HG02938 (cell line): Measurements from ENCODE around the gene ABHD12.

Source experiments
- ATAC-seq: cut with Tn5 transposase; IDR thresholded peaks from one replicate; pipeline ENCODE4 v1.9.1; 2021; ENCODE audit warnings: mild to moderate bottlenecking, moderate library complexity; ENCODE audit not compliant: unreplicated experiment

Gene ABHD12

DNA sequence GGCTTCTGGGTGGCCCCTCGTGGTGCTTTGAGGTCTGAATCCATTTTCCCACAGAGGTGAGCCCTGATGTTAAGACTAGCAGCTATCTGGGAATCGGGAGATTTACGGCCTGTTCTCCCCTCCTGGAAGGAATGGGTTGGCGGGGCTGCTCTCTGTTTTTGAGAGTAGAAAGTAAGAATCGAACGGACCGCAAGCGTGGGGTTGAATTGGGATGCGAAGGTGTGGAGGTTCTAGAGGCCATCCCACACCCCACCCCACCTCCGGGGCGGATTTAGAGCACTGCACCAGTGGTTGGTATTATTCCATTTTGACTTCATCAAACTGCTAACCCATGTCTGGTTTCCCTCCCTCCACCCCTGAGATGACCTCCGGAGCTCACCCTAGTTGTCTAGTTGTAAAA is 131.3 kb downstream of the ABHD12 start:
- no peak for ATAC-seq

DNA sequence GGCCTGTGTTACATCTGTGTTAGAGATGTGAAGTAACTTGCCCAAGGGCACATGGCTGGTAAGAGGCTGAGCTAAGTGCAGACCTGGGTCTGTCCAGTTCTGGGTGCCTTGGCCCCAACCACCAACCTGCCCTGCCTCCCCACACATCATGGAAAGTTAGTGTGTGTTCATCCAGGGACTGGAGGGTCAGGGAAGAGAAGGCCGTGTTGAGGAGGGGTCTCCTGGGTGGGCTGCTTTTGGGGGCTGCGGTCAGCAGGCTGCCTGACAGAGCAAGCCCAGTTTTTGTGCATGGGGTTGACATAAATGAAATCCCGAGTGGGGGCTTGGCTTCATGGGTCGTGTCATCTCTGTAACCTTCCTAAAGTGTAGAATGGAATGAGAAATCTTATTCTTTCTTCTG is 131.8 kb downstream of the ABHD12 start:
- no peak for ATAC-seq

DNA sequence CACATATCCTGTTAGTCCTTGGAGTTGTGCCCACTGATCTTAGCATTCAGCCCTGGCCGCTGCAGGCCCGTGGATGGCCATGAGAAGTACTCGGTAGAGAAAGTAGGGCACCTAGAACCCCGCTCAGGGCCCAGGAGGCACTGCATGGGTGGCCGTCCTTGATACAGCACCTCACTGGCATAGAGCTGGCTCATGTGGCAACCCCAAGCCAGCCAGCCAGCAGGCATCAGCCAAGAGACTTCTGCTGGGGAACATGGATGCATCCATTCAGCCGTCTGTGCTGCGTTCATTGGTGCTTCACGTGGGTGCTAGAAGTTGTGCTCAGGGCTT is 132.2 kb downstream of the ABHD12 start:
- ATAC-seq: no peak

DNA sequence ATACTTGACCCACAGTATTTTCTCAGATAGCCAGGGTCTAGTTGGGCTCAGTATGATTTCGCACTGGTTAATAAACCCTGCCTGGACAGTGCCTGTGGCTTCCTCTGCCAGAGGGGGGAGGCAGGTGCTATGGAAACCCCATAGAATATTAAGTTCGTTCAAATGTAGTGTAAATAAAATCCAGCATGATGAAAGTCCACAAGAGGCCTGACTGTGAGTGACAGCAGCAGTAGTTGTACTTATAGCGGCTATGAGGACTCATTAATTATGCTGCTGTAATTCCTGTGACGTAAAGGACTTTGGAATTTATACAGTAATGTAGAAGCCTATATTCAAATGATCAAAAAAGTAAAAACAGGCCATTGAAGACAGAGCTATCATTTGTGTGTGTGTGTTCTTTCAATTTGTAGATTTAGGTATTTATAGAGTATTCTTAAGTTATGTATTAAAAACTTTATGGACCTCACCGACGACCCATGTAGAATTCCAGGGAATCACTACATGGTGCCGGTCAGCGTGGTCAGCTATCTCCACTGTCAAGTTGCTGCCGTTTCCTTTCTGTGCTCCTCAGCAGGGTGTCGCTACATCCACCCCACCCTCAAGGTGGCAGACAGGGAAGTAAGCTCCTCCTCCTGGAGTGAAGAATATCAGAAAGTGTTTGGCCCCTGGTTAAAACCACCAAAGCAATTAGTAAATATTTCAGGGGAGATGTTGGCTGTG is 132.7 kb downstream of the ABHD12 start:
- ATAC-seq: no peak

DNA sequence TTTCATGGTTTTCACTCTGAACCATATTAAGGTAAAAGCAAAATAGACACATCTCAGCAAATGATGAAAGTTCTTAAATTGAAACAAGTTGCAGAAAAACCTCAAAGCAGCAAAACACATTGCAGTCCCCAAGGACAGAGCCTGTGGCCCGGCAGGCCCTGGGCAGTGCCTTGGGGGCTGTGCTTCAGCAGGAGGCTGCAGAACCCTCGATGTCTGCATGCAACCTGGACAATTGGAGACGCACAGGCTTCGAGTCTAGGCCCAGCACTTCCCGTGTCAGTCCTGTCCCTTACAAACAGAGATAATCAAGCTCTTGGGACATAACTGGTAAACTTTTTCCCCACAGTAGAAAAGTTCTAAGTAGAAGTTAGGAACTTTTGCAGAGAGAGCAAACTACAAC is 133.5 kb downstream of the ABHD12 start:
- ATAC-seq: no peak

DNA sequence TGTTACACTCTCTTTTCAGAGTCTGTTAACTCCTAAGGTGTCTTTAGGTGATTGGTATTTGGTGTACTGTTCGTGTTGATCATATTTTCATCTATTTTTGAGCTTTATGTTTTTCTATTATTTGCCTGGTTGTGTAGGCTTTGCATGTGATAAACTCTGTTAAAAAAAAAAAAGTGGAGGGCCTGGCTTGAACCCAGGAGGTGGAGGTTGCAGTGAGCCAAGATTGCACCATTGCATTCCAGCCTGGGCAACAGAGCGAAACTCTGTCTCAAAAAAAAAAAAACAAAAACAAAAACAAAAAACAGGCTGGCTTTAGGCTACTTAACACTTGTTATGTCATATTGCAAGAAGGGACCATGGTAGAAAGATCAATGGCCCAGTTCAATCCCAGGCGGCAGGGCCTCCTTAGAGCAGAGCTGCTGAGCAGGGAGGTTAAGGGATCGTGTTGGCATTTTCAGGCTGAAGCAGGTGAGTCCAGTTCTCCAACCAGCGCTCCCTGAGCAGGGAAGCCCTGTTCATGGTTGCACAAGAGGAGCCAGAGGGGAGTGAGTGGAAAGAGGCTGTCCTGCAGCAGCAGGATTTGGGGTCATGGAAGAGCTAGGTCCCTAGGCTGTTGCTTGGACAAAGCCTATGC is 134.3 kb downstream of the ABHD12 start:
- ATAC-seq: no peak

DNA sequence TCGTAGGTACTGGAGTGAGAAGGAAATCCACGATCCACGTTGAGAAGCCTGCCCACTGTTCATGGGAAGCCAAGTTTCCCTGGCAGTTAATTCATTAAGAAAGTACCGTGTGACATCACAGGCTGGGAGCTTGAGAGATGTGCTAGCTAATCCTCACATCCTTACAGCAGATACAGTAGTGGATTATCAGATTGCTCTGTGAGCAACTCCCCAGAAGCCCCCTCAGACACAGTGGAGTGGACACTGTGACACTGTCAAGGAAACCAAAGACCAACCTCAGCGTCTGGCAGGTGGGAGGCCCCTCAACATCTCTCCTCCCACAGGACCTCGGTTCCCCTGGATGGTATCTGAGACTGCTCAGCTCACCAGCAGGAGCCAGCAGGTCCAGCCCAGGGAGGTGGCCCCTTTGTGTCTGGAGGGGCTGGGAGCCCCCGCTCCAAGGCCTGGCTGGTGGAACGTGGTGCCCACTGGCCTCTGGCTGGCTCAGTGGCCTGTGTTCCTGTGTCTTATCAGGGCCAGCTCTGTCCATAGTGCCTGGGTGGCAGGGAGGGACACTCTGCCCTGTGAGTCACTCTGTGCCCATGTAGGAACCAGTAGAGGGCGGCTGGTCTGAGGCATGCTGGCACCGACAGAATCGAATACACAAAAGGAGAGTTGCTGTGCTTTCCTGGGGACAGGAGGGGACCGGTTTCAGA is 135.5 kb downstream of the ABHD12 start:
- no peak for ATAC-seq

DNA sequence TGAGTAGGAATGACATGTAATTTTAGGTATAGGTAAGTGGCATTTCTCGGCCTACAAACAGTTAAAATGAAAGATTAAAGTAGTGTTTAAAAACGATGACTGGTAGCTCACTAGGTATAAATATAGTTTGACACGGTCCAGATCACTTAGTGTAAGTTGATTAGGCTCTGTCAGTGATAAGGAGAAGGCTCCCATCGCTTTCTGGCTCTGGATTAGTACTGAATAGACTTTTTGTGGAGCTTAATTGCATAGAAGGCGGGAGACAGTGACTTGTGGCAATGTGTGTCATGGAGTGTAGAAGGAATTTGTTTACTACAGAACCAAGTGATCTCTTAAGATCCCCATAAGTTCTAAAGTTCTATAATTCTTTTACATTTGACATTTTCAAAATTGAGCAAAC is 136.1 kb downstream of the ABHD12 start:
- ATAC-seq: no peak

DNA sequence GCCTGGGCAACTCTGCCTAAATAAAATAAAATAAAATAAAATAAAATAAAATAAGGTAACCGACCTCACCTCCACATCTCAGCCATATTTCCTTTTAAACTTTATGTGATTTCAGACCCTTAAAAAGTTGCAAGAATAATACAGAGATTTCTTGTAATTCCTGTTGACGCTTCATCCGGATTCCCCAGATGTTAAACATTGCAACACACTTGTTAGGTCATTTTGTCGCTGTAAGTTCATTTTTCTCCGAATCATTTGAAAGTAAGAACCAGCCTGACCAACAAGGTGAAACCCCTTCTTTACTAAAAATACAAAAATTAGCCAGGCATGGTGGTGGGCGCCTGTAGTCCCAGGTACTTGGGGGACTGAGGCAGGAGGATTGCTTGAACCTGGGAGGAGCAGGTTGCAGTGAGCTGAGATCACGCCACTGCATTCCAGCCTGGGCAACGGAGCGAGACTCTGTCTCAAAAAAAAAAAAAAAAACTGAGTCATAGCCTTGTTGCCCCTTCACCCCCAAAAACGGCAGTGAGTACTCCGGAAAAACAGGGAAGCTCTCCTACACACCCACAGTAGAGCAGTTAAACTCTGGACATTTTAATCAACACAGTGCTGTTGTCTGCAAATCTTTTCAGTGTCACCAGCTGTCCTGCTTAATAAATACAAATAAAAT is 136.9 kb downstream of the ABHD12 start:
- ATAC-seq: no peak

DNA sequence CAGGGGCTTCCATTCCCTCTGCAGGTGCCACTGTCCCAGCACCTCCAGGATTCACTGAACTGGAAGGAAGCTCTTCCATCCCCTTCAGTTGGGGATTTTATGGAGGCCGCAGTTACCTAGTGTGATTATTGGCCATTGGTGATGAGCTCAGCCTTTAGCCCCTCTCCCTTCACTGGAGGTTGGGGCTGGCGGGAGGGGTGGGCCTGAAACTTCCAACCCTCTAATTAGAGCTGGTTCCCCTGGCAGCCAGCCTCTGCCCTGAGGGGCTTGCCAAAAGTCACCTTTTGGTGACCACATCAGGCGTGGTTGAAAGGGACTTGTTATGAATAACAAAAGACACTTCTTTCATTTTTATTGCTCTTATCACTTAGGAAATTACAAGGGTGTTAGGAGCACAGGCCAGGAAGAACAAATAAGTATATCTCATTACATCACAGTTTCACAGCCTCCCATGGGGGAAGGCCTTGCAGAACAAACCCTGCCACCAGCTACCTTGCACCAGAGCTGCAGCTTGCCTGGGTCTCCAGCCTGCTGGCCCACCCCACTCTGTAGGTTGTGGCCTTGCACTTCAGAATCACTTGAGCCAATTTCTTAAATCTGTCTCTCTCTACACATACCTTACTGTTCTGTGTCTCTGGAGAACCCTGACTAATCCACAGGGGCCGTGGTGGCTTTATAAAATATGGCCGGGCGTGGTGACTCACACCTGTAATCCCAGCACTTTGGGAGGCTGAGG is 137.8 kb downstream of the ABHD12 start:
- ATAC-seq: no peak

DNA sequence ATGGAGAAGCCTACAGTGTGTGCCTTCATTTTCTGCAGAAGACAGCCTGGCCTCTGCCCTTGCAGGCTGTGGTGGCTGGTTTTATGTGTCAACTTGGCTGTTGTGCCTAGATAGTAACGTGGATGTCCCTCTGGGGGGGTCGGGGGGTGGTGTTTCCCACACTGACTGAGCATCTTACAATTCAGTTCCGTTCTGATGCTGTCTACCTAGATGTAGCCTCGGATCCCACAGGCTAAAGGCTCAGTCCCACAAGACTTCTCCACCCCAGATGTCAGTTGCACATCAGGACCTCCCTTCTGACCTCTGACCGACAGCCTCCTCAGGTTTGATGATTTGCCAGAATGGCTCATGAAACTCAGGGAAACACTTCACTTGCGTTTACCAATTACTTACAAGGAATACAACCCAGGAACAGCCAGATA is 138.4 kb downstream of the ABHD12 start:
- ATAC-seq: no peak

DNA sequence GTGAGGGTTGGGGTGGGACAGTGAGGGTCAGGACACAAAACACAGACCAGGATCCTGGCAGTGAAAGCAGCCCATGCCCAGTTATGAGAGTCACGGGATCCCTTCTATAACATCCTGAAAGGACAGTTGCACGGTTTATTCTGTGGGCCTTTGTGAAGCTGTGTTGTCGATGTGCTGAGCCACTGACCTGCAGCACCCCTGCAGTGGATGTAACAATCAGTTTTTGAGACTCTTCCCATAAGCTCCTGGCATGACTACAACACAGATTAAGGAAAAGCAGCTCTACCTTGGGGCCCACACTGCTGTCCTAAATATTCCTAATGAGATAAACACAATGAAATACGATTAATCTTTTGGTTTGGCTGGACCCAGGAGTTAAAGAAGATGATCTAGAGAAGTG is 139.1 kb downstream of the ABHD12 start:
- no peak for ATAC-seq

DNA sequence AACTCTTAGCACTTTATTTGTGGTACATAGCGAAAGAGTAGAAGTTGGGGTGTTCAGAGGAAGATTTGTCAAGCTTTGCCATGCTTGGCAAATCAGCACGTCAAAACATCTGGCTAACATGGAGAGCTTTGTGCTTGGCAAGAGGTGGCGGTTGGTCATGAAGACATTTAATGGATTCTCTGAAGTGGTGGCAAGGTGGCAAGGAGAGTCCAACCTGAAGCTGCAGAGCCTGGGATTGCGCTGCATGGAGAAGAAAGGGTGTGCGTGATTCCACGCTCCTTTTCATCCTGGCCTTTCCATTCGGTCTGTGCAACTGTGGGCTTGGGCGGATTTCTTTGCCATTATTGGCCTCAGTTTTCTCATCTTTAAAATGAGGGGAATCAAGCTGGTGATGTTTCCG is 139.6 kb downstream of the ABHD12 start:
- ATAC-seq: no peak

DNA sequence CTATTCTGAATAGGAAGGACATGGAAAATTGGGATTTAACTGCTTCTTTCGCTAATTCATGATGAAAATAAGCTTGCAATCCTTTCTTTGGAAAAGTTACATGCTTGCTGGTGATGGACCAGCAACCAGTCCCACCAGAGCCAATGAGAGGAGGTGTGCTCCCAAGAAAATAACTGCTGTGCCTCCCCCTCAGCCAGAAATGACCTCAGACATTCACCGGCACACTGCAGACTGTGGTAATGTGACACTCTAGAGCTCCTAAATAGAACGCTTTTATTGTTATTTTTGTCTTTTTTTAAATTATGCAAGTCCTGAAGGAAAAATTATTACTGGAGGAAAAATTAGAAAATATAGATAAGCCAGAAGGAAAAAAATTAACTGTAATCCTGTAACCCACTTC is 140.1 kb downstream of the ABHD12 start:
- no peak for ATAC-seq
